ENCODE measurements around the gene FAM181A. TPM values are rescaled to one million over a fixed set of nuclear protein-coding genes. Genes with fewer than 3 reads are reported as not detected.

Gene FAM181A
- total RNA-seq, 1 experiment from 2014 or later = not detected

DNA sequence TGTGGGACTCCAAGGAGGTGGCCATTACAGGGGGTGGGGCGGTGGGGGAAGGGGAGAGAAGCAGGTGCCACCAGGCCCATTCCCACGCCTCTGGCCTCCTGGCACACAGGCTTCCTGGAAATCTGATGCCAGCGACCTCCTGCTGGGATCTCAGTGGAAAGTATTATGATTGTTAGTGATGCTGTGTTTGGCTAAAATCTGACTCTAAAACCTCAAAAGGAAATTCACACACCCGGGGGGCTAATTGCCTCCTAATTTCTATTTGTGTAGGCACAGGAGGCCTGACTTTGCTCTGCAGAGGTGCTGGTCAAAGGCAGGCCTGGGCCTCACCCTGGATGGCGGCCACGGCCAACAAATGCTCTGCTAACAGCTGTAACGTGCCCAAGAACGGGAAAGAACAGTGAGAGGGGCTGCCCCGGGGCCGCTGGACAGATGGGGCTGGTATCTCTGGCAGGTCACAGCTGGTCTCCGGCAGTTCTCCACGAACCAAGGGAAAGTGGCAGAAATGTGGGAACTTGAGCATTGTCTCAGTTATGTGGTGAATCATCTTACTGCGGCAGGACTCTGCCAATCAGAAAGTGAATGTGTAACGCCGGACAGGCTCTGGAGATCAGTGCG, 14.3 kb downstream of the FAM181A start:
- H3K4me3 Mint-ChIP-seq (ENCODE audit: low read depth, unreplicated experiment) = peak overlapping the region; percentile 55
- H3K27me3 Mint-ChIP-seq (ENCODE audit: unreplicated experiment) = no peaks in the 10 kb centered on the region
- H3K9me3 Mint-ChIP-seq (ENCODE audit: low read depth, unreplicated experiment) = no peaks in the 10 kb centered on the region
- peak; percentile 54 for DNase-seq
- no TSS peak for BruUV-seq (replicated peaks)
- H3K36me3 Mint-ChIP-seq (ENCODE audit: insufficient read depth, unreplicated experiment) = peaks cover 21% of the 10 kb centered on the region
- CTCF ChIA-PET = interaction anchor here (0.6 to 3.4 kb wide), 5 partner anchors 18 to 263 kb away, joined by 3 to 29 read pairs (median 5); no protein-coding TSS in a partner anchor
- H3K27ac Mint-ChIP-seq (ENCODE audit: unreplicated experiment) = peak overlapping the region; percentile 93
- TF ChIP-seq, protein P1, sequence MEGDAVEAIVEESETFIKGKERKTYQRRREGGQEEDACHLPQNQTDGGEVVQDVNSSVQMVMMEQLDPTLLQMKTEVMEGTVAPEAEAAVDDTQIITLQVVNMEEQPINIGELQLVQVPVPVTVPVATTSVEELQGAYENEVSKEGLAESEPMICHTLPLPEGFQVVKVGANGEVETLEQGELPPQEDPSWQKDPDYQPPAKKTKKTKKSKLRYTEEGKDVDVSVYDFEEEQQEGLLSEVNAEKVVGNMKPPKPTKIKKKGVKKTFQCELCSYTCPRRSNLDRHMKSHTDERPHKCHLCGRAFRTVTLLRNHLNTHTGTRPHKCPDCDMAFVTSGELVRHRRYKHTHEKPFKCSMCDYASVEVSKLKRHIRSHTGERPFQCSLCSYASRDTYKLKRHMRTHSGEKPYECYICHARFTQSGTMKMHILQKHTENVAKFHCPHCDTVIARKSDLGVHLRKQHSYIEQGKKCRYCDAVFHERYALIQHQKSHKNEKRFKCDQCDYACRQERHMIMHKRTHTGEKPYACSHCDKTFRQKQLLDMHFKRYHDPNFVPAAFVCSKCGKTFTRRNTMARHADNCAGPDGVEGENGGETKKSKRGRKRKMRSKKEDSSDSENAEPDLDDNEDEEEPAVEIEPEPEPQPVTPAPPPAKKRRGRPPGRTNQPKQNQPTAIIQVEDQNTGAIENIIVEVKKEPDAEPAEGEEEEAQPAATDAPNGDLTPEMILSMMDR (IDR thresholded peaks at IDR 0.05; ENCODE audit: unreplicated experiment) = no peak
- H3K4me1 Mint-ChIP-seq (ENCODE audit: low read depth, unreplicated experiment) = peaks cover 40% of the 10 kb centered on the region
- intact Hi-C loops (cut with micrococcal nuclease; ENCODE audit: unreplicated experiment) = no loop called here

- no TSS peak for BruUV-seq (replicated peaks)
- Mint-ChIP-seq H3K27me3 (ENCODE audit: unreplicated experiment) (no peaks in the 10 kb centered on the region), H3K4me3 (ENCODE audit: low read depth, unreplicated experiment) (no peak overlapping the region), H3K4me1 (ENCODE audit: low read depth, unreplicated experiment) (peaks cover 47% of the 10 kb centered on the region), H3K36me3 (ENCODE audit: insufficient read depth, unreplicated experiment) (peaks cover 16% of the 10 kb centered on the region), H3K27ac (ENCODE audit: unreplicated experiment) (no peak overlapping the region), H3K9me3 (ENCODE audit: low read depth, unreplicated experiment) (no peaks in the 10 kb centered on the region)
- CTCF ChIA-PET = interaction anchor here (0.8 to 2.9 kb wide), 2 partner anchors 22 to 28 kb away, joined by 3 to 13 read pairs; no protein-coding TSS in a partner anchor
- peak; percentile 19 for DNase-seq
- intact Hi-C loops (cut with micrococcal nuclease; ENCODE audit: unreplicated experiment) = no loop called here
- TF ChIP-seq, protein P1 (IDR thresholded peaks at IDR 0.05; ENCODE audit: unreplicated experiment) = no peak
Measured at GRCh38 chr14:93943052-93943451, 15.9 kb downstream of the FAM181A start.

DNA sequence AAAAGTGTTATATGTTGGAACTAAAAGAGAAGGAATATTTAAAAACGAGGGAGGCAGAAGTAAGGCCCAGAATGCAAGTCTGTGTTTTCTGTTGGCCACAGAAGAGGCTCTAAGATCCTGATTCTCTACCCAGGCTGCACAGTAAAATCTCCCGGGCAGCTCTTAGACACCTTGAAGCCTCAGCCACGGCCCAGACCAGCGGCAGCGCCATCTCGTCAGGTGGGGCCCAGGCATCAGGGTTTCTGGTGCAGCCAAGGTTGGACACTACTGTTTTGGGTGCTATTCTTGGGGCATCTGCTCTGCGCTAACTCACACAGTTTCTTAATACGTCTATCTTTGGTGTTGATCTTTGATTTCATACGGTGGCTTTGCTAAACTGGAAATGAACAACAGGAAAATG, 16.8 kb downstream of the FAM181A start:
- H3K4me1 Mint-ChIP-seq (ENCODE audit: low read depth, unreplicated experiment) = peaks cover 47% of the 10 kb centered on the region
- CTCF ChIA-PET = no interaction called here

DNA sequence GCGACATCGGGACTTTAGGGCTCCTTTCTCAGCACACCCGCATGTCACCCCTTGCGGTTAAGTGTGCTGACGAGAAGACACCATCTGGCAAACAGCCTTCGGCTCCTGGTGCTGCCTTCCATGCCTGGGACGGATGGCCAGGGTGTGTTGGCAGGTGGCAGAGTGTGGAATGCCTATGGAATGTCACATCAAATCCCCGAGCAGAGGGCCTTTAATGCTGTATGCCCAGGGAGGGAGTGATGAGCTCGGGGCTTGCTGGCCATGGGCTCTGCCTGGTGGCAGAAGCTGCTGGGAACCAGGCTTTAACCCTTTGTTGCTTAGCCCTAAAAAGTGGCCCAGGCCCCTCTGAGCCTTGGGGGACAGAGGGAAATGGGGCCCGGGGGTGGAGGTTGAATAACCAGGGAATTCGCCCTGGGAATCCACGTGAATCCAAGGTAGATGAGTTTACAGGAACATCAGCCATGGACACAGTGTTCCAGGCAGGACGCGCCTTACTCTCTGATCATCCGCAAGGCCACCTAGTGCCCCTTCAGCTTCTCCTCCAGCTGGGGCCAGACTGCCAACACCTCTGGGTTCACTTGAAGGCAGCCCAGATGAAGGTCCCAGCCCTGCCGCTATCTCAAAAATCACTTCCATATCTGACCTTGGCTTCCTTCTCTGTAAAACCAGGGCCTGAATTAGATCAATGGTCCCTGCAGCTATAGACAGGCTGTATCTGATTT, 17.4 kb downstream of the FAM181A start:
- Mint-ChIP-seq H3K27me3 (ENCODE audit: unreplicated experiment) (no peaks in the 10 kb centered on the region), H3K4me1 (ENCODE audit: low read depth, unreplicated experiment) (peaks cover 47% of the 10 kb centered on the region), H3K9me3 (ENCODE audit: low read depth, unreplicated experiment) (no peaks in the 10 kb centered on the region), H3K36me3 (ENCODE audit: insufficient read depth, unreplicated experiment) (peaks cover 16% of the 10 kb centered on the region), H3K27ac (ENCODE audit: unreplicated experiment) (no peak overlapping the region), H3K4me3 (ENCODE audit: low read depth, unreplicated experiment) (no peak overlapping the region)
- BruUV-seq (replicated peaks) = no TSS peak
- TF ChIP-seq, protein P1 (IDR thresholded peaks at IDR 0.05; ENCODE audit: unreplicated experiment) = no peak
- no peak for DNase-seq
- intact Hi-C loops (cut with micrococcal nuclease; ENCODE audit: unreplicated experiment) = no loop called here
- CTCF ChIA-PET = no interaction called here

More for the DNA sequence above, 16.8 kb downstream of the FAM181A start:
- Mint-ChIP-seq H3K36me3 (ENCODE audit: insufficient read depth, unreplicated experiment) (peaks cover 16% of the 10 kb centered on the region), H3K27ac (ENCODE audit: unreplicated experiment) (no peak overlapping the region), H3K4me3 (ENCODE audit: low read depth, unreplicated experiment) (no peak overlapping the region), H3K9me3 (ENCODE audit: low read depth, unreplicated experiment) (no peaks in the 10 kb centered on the region), H3K27me3 (ENCODE audit: unreplicated experiment) (no peaks in the 10 kb centered on the region)
- no TSS peak for BruUV-seq (replicated peaks)
- no peak for DNase-seq
- intact Hi-C loops (cut with micrococcal nuclease; ENCODE audit: unreplicated experiment) = no loop called here
- TF ChIP-seq, protein P1 (IDR thresholded peaks at IDR 0.05; ENCODE audit: unreplicated experiment) = no peak

Measured in Calu3 (cell line).